Stimulated activated CD8-positive, alpha-beta memory T cell treated with anti-CD3 and anti-CD28 coated beads, Interleukin-12 subunit alpha, Interleukin-12 subunit beta, amount 100 ng/mL, for 24 hours (primary cell): ENCODE measurements around the gene ETV6.

ENCODE experiments used
- DNase-seq: peaks from one replicate; pipeline ENCODE4 v3.0.0-alpha.2; 2020; ENCODE audit errors: extremely low read depth

Gene ETV6

DNA sequence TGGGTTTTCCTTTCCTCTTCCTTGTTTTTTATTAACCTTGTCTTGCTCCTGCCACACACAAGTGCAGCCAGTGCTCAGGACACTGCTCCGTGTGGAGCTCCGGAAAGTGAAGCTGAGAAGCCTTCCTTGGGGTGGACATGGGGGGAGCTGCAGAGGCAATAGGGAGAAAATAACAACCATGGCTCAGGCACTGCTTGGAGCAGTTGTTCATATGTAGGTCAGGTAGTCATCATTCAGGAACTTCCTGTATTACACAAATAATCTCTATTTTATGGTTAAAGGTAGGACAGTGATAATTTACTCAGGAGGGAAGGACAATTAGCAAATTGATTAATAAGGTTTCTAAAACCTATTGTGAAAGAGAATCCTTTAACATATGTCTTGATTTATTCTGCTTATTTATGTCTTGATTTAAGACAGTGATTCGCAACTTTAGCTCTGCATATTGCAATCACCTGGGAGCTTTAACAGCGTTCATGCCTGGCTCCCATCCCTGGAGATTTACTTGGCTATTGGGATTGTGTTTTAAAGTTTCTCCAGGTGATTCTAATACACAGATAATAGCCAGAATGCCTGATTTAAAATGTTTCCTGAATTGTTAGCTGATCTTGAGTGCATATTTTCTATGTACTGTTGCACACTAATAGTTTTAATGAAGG, 92.1 kb downstream of the ETV6 start:
- no peak for DNase-seq

DNA sequence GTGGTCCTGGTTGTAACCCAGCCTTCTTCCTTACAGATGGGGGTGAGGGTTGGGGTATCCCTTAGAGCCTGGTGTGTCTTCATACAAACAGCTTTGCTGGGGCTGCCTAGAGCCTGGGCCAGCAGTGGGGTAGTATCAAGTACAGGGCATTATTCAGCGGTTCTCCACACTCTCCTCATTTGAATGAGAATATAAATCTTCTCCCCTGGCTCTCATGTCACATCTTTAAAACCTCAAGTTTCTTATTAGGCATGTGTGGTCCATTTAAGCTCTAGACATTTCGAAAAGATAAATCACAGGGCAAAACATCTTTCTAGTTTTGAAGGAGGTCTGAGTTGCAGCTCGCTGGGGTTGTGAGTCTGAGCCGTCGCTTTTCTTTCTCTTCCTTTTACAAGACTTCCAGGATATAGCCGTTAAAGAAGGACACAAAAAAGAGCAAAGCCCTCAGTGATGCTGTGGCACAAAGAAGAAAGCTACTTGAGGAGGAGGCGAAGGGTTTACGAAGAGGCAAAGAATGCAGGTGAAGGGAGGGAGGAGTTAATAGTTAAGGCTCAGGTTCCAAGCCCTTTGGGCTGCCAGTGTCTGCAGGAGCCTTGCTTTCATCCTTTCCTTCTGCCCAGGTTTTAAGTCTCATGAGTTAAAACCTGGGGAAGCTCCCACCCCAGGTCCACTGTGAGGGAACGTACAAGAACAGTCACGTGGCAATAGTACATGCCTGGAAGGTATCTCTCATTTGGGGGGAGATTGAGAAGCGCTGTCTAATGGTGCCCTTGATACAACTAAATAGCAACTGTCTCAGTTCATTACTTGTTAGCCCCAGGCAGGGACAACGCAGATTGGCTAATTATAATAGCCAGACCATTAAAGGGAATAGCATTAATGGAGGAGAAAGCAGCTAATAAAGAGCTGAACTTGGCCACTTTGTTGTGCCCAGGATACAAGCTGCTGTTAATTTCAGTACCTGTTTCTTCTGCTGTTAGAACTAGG, 94.2 kb downstream of the ETV6 start:
- no peak for DNase-seq

DNA sequence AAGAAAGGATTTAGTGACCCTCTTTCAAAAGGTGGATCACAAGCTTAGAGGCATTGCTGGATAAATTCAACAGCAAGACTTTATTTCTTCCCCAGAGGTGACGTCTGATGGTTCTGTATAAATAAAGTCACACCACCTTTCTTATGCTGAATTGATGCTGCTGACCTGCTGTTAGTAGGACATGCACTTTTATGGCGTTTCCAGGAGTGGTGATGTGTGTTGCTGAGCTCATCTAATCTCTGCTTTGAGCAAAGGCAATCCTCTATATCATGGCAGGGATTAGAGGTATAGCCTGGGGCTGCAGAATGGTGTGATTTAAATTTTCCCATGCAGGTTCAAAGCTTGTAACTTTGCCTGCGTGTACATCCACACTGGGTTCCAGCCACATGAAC, 94.9 kb downstream of the ETV6 start:
- DNase-seq = no peak

DNA sequence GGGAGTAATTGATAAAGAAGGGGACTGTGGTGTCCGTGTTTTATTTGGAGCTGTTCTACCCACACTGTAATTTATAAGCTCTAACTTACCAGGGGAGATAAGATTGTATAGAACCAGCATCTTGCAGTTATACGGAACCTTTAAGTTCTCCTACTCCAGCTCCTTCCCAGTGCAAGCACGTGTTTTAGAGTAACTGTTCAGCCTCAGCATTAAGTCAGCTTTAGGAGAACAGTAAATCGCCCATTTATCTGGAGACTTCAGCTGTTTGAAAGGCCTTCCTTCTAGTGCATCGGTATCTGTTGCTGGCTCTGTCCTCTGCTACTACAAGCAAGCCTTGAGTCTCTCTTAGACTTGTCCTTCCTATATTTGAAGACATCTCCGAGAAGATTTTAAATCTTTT, 95.6 kb downstream of the ETV6 start:
- no peak for DNase-seq

DNA sequence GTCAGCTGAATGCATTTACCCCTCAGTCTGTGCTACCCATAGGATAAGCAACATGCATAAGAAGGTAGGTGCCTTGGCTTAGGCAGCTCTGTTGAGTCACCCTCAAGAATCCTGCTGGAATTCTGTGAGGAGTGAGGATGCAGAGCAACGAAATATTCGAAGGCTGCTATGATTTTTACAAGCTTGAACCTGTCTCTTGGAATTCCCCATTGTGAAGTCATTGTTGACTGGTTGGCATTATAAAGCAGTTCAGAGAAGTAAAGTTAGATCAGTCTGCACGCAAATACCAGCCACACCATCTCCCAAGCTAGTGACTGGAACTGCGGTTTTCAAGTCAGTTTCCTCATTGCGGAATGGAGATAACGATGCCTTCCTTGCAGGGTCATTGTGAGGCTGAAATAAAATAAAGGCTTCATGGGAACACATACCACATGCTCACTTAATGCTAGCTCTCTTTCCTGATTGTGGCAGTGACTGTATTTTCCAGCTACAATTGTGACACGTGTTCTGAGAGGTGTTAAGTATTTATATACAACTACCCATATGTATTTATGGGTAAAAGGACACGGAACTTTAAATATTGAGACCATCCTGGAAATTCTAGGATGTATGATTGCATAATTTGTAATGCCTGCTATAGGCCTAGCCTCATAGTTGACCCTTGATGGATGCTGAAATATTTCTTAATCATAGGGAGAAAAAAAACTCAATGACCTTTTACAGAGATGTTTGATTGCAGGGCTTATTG, 96.7 kb downstream of the ETV6 start:
- no peak for DNase-seq

DNA sequence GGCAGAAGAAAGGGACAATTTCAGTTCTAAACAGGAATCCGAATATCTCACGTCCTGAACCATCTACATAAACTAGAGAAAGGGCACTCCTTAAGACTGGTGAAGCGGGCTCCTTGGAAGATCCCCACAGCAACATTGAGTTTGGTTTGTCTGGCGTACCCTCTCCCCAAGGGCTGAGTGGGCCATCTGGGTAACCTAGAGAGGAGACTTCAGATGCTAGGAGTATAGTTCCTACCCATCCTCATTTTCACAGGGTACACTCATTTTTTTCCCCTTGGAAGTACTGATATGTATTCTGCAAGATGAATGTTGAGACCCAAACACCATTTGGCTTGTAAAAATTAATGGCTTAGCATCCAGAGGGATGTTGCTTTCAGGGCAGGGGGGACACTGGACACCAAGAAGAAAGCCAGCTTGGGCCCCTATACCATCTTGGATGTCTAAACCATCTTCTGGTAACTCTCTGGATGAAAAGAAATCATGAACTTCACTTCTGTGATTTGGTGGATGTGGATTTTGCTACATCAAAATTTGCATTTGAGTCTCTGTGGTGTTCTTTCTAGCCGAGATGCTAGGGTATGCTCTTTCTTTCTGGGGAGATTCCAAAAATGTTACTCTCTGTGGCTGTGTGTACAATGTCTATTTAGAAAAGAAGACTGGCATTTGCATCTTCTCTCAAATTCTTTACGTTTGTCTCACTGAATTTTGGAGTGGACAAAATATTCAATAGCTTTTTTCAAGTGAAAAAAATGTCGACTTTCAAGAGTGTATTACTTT, 97.7 kb downstream of the ETV6 start:
- DNase-seq = no peak

DNA sequence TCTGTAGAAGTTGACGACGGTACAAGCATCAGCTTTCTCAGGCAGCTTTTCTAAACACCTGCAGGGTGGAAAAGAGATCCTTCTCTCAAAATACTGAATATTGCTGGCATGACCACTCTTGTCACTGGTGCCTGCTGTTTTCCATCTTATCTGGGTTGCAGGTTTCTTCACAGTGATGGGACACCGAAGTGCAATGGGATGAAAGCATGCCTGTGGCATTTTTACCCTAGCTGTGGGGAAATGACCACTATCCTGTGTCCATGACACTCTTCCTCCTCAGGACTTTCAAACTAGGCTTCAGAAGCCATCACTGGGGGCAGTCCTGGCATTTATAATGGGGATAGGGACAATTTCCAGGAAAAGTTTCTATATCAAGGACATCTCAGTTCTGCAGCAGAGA, 98.5 kb downstream of the ETV6 start:
- no peak for DNase-seq

DNA sequence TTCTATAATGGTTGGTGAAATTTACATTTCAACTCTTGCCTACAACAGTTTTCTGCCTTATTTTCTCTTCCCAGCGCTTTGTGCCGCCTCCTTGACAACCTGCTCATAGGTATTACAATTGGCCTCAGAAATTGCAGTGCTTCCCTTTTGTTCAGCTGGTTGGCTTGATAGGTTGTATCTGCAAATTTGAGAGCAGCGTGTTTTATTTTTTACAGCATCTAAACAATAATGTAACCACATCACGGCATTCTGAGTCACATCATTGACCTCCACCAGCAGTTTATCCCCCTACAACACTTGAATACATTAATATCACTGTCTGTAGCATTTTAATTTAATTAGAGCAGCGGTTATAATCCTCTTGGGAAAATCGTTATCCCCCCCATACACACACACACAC, 99.4 kb downstream of the ETV6 start:
- DNase-seq = no peak

DNA sequence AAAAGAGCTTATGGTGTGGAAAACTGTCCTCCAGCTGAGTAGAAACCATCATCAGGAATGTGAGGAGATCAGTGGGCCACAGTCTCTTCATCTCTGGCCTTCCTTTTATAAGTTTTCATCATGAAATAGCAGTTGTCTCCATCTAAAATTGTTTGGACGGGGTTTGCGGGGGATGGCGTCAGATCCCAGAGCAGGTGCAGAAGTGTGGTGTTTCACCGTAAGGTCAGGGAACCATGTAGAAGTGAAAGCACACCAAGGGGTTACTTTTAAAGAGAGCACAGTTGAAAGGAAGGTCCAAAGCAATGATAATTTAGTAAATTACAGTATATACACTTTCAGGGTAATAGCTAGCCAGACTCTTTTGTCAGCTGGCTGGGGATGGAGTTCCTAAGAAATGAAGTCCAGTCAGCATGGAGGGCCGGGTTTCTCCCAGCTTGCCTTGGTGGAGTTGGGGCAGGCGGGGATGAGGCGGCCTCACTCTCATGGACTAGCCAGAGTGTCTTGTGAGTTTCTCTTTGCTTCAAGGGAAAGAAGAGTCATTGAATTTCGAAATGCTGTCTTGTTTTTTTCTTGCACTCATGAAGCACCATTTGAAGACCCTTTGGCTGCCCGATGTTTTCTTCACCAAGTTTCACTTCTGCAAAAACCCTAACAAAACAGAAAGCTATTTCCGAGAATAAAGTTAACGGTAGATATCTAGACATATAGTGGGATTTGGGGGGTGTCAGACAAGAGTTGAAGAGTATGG, 100.6 kb downstream of the ETV6 start:
- no peak for DNase-seq

DNA sequence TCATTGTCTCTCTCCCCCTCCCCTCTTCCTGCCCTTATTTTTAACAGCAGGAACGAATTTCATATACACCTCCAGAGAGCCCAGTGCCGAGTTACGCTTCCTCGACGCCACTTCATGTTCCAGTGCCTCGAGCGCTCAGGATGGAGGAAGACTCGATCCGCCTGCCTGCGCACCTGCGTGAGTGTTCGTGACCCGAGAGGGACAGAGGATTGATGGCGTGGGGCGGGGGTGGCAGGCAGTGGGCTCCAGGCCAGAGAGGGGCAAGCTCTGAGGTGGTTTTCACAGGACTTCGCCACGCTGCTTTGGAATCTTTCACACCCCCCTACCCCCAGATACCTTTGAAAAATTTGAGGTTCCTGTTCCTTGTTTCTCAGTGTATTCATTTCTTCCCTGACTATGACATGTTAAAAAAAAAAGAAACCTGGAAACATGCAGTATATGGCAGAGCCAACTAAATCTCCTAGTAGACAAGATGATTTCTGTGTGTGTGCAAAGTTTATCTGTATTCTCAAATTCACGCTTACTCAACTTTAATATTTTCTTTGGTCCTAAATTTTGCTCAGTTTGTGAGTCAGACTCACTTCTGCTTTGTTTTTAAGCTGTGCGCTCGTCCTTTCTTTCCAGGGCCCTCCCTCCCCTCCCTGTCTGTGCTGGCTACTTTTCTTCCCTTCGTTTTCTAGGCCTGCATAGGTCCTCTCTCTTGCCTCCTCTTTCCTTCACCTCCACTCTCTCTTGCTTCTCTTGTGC, 103.1 kb downstream of the ETV6 start:
- no peak for DNase-seq

DNA sequence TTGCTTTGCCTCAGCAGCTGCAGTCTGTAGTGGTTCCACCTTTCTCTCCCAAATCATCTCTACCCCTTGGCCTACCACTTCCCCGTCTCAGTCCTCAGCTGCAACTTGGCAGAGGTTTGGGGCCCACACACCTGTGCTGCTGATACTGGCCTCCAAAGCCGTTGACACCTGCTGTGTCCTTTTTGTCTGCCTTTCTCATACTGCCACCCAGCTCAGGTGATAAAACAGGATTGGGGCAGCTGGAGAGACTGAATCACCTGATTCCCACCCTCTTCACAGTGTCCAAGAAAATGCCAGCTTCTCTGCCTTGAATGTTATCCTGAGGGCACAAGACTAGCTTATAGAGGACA, 103.7 kb downstream of the ETV6 start:
- DNase-seq = no peak

DNA sequence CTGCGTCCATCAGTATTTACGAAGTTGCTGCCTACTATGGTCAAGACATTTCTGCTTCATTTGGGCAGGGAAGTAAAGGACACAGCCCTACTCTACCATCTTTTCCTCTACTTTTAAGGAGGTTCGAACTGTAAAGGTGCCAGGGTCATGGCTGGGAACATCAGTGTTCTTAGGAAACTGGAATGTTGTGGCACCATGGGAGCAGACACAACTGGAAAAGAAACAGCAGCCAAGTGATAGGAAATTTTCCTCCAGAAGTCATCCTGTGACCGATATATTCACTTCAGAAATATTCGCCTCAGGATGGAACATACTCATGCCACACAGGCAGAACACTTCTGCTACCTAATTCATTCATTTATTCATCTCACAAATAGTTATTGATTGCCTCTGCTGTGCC, 104.4 kb downstream of the ETV6 start:
- DNase-seq = no peak

DNA sequence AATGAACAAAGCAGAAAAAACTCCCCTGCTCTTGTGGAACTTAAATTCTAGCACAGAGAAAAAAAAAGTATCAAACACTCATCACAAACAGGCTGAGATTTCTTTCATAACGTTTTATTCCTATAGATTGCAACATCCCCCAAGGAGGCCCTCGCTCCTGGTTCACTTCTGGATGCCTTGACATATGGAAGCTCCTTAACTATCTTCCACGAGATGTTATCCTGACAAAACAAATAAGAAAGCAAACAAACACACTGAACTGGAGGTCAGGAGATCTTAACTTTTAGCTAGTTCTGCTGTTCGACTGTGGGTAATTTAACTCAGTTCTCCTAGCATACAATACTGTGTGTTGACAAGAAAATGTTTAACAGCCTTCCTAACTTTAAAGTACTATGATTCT, 104.8 kb downstream of the ETV6 start:
- no peak for DNase-seq

DNA sequence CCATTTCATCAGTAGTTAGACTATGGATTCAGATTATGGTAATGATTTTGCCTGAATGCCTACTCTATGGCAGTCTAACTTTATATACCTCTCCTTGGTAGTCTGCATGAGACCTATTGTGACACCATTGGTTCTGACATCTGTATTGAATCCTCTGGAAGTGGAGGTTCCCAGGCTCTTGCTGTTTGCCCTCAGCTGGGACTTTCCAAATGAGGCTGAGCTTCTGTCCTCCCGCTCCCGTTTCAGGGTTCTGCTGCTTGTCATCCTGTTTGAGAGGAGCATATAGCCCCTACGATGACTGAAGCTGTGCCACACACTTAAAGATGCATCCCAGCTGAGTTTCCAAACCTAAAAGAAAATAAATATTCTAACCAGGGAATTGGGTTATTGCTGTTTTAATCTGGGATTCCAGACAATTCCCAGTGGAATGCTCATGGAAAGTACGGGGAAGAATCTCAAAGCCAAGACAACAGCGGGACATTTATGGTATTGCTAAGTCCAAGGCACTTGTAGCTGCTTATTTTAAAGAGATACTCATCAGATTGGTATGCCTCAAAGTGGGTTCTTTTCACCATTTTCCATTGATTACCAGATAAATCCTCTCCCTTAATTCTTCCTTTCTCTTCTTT, 105.9 kb downstream of the ETV6 start:
- DNase-seq = no peak

DNA sequence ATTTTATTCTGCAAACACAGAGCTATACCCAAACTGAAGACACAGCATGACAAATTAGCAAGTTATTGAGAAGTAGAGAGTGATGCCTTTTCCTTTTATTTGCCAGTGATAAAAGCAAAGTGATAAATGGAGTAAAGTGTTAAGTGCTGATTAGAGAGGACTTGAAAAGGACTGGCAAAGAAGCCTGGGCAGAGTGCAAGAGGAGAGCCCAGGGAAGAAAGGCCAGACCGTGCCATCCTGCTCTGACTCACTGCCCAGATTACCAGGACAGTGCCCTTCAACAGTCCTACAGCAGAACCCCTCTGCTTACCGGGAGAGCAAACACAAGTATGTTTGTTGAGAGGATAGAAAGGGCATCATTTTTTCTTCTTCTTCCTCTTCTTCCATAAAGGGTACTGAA, 106.5 kb downstream of the ETV6 start:
- DNase-seq = no peak

DNA sequence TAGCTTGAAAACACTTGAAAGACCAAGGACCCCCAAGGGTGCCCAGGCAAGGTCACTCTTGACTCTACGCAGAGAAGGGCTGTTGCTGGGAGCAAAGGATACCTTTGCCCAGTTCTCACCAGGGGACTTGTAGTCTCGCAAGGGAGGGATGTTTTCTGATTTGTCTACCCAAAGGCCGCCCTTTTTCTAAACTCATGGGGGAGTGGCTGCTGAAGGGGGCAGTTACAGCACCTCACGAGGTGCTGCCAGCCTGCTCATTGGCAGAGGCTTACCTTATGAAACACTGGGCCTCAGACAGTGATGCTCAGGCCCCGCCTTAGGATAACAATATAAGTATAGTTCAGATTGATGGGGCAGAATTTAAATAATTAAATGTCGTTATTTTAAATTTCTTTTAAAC, 107.0 kb downstream of the ETV6 start:
- DNase-seq = no peak

DNA sequence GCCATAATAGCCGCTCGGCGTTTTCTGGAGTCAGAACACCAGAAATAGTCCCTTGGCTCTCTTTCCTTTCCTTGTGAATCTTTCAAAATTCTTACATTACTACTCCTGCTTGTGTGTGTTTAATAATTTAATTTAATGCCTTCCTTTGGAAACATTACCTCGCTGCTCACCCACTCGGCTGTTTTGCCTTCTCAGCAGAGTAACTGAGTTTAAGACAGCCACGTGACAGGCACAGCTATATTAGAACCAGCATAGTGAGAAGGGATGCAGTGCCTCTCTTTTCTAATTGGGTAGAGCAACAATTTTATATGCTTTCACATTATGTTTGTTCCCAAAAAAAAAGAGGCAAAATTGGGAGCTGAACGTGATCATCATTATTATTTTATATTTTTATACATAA, 107.6 kb downstream of the ETV6 start:
- DNase-seq = no peak

DNA sequence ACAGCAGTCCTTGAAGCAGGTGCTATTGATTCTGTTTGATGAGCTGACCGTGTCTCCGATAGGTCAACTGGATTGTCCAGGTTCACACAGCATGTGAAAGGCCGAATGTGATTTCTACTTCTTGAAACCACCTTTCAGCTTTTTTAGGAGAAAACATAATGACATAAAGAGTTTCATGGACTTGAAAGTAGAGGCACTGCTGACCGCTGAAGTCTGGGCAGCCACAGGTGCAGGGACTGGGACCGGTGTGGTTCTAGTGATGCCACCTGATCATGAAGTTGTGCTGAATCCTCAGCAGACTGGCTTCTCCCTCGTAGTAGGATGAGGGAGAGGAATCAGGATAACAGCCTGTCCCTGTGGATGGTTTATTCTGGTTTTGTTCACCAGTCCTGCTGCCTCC, 108.1 kb downstream of the ETV6 start:
- no peak for DNase-seq

DNA sequence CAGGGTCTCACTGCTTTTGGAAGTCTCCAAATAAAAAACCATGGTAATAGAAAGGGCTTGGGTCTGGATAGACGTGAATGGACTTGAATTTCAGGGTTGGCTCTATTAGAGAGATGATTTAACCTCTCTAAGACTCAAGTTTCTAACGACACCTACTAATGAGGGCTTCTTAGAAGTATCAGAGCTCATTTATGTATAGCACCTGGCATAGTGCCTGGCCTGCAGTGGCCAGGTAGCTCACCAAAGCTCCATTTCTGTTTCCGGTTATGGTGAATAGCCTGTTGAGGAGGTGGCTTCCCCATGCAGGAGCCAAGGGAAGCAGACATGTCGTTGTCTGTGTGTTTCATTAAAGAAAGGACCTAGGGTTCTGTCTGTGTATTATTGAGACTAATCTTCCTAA, 108.6 kb downstream of the ETV6 start:
- no peak for DNase-seq
